Endodermal cell (in vitro differentiated cells): Measurements from ENCODE around the gene MYLK2. TPM values are rescaled to one million over a fixed set of nuclear protein-coding genes. Genes with fewer than 3 reads are reported as not detected.

Experiments
- DNase-seq: peaks from one replicate; pipeline ENCODE4 v3.0.0-alpha.2; 2017
- H3K27ac ChIP-seq: 2 replicates; pipeline ENCODE4 v1.5.1; 2013; ENCODE audit warnings: mild to moderate bottlenecking, low read depth, low read length, moderate library complexity
- H3K27me3 ChIP-seq: 2 replicates; pipeline ENCODE4 v1.6.1; 2013; ENCODE audit warnings: mild to moderate bottlenecking, low read length, moderate library complexity; ENCODE audit not compliant: insufficient read depth, control insufficient read depth, poor library complexity, severe bottlenecking
- H3K36me3 ChIP-seq: 2 replicates; pipeline ENCODE4 v1.7.0; 2013; ENCODE audit warnings: mild to moderate bottlenecking, low read length, moderate library complexity; ENCODE audit not compliant: control insufficient read depth, insufficient read depth
- H3K4me1 ChIP-seq: one replicate; pipeline ENCODE4 v1.7.0; 2013; ENCODE audit warnings: low read length; ENCODE audit not compliant: control insufficient read depth, insufficient read depth
- H3K4me3 ChIP-seq: 2 replicates; pipeline ENCODE4 v1.5.1; 2013; ENCODE audit warnings: mild to moderate bottlenecking, low read length, moderate library complexity
- H3K9ac ChIP-seq: 2 replicates; pipeline ENCODE4 v1.6.1; 2013; ENCODE audit warnings: mild to moderate bottlenecking, low read length, moderate library complexity; ENCODE audit not compliant: poor library complexity, severe bottlenecking; ENCODE audit errors: extremely low read depth
- H3K9me3 ChIP-seq: 2 replicates; pipeline ENCODE4 v1.6.1; 2013; ENCODE audit warnings: mild to moderate bottlenecking, low read length, moderate library complexity; ENCODE audit not compliant: control insufficient read depth
- H3K27ac Mint-ChIP-seq: 2 replicates; pipeline ENCODE4 v1.8.0; 2020; ENCODE audit warnings: mixed read lengths
- H3K27me3 Mint-ChIP-seq: 2 replicates; pipeline ENCODE4 v1.8.0; 2021; ENCODE audit warnings: mild to moderate bottlenecking, mixed read lengths; ENCODE audit not compliant: insufficient read depth
- H3K36me3 Mint-ChIP-seq: 2 replicates; pipeline ENCODE4 v1.8.0; 2020; ENCODE audit warnings: low read depth, mixed read lengths
- H3K4me1 Mint-ChIP-seq: 2 replicates; pipeline ENCODE4 v1.8.0; 2020; ENCODE audit warnings: mixed read lengths
- H3K4me3 Mint-ChIP-seq: 2 replicates; pipeline ENCODE4 v1.8.0; 2020; ENCODE audit warnings: mild to moderate bottlenecking, moderate library complexity, mixed read lengths
- H3K9me3 Mint-ChIP-seq: 2 replicates; pipeline ENCODE4 v1.8.0; 2020; ENCODE audit warnings: mild to moderate bottlenecking, mixed read lengths
- CTCF ChIP-seq: fragments of 200-600 bp; sonication (generic); conservative IDR thresholded peaks from 2 replicates; pipeline ENCODE4 v1.5.0; 2021; ENCODE audit warnings: antibody characterized with exemption, mild to moderate bottlenecking
- WGBS, 2 experiments: methylation state at CpG; one replicate each; pipeline versions ENCODE4 v1.1.5 to v1.1.7; 2013; ENCODE audit warnings: missing lambda C conversion rate in 2 of 2, mixed read lengths in 1 of 2; ENCODE audit not compliant: insufficient coverage in 1 of 2, insufficient read length in 1 of 2; 5-methylcytosine and 5-hydroxymethylcytosine counted together
- total RNA-seq, 2 donors: library from RNA; stranded (reverse); fragmentation: NEBNext Ultra II Directional in 1 of 2; extraction: Animal tissue kit (Norgen Biotek cat#: 25700) in 1 of 2; gene quantifications; 2 replicates in 1 of 2; 3 replicates in 1 of 2; pipeline ENCODE4 v1.2.1, GENCODE V29; 2021

The MYLK2 gene
- total RNA-seq, 2 donors from 2014 or later, result 0.20 to 0.29 TPM

GRCh38 chr20:31848088-31848999 lies 29.2 kb downstream of the MYLK2 start:
- 93 to 96% methylated on average over 12 to 32 of the region's 32 CpGs for WGBS, 2 experiments
- Histone ChIP-seq H3K4me3 (no peak overlapping the region), H3K27ac (no peak overlapping the region), H3K9ac (no peak overlapping the region), H3K4me1 (no peaks in the 10 kb centered on the region), H3K27me3 (peaks cover 5% of the 10 kb centered on the region), H3K9me3 (no peaks in the 10 kb centered on the region), H3K36me3 (no peaks in the 10 kb centered on the region)
- H3K9me3 Mint-ChIP-seq, result no peaks in the 10 kb centered on the region
- TF ChIP-seq CTCF, result no peak
- peaks cover 60% of the 10 kb centered on the region for H3K27me3 Mint-ChIP-seq
- DNase-seq, result no peak
- H3K4me3 Mint-ChIP-seq, result no peak overlapping the region
- no peaks in the 10 kb centered on the region for H3K4me1 Mint-ChIP-seq
- no peak overlapping the region for H3K27ac Mint-ChIP-seq
- no peaks in the 10 kb centered on the region for H3K36me3 Mint-ChIP-seq

GRCh38 chr20:31849306-31849930 lies 30.3 kb downstream of the MYLK2 start:
- Mint-ChIP-seq H3K36me3 (no peaks in the 10 kb centered on the region), H3K4me1 (no peaks in the 10 kb centered on the region), H3K4me3 (no peak overlapping the region), H3K27me3 (peaks cover 60% of the 10 kb centered on the region), H3K27ac (no peak overlapping the region), H3K9me3 (no peaks in the 10 kb centered on the region)
- Histone ChIP-seq H3K4me3 (no peak overlapping the region), H3K36me3 (no peaks in the 10 kb centered on the region), H3K9ac (no peak overlapping the region), H3K9me3 (no peaks in the 10 kb centered on the region), H3K4me1 (no peaks in the 10 kb centered on the region), H3K27me3 (peaks cover 5% of the 10 kb centered on the region), H3K27ac (no peak overlapping the region)
- 87% methylated on average over 29 to 45 of the region's 45 CpGs for WGBS, 2 experiments
- DNase-seq, result no peak
- TF ChIP-seq CTCF, result peak; percentile 18

GRCh38 chr20:31851240-31851955 lies 32.2 kb downstream of the MYLK2 start:
- Mint-ChIP-seq H3K27me3 (peaks cover 60% of the 10 kb centered on the region), H3K4me1 (no peaks in the 10 kb centered on the region), H3K36me3 (no peaks in the 10 kb centered on the region), H3K4me3 (no peak overlapping the region), H3K27ac (no peak overlapping the region), H3K9me3 (no peaks in the 10 kb centered on the region)
- Histone ChIP-seq H3K4me3 (no peak overlapping the region), H3K27me3 (peaks cover 5% of the 10 kb centered on the region), H3K9me3 (no peaks in the 10 kb centered on the region), H3K4me1 (no peaks in the 10 kb centered on the region), H3K36me3 (no peaks in the 10 kb centered on the region), H3K9ac (no peak overlapping the region), H3K27ac (no peak overlapping the region)
- no peak for TF ChIP-seq CTCF
- WGBS, 2 experiments, result 78 to 80% methylated on average over 9 to 11 of the region's 11 CpGs
- DNase-seq, result no peak
